LNCaP clone FGC (cell line): ENCODE measurements around the gene ZNF215.

Experiments
- DNase-seq: peaks from one replicate; pipeline ENCODE4 v3.0.0-alpha.2; 2011; ENCODE audit warnings: low read depth
- H3K4me3 ChIP-seq: 2 replicates; pipeline ENCODE4 v1.5.1; 2011; ENCODE audit warnings: mild to moderate bottlenecking, low read depth, low read length, control low read depth
- TF ChIP-seq, protein P1 (sequence below): IDR thresholded peaks from 2 replicates; pipeline ENCODE4 v1.5.1; 2012; ENCODE audit warnings: mild to moderate bottlenecking; ENCODE audit not compliant: control insufficient read depth, insufficient read depth; ENCODE audit errors: extremely low read depth

ZNF215 gene

DNA sequence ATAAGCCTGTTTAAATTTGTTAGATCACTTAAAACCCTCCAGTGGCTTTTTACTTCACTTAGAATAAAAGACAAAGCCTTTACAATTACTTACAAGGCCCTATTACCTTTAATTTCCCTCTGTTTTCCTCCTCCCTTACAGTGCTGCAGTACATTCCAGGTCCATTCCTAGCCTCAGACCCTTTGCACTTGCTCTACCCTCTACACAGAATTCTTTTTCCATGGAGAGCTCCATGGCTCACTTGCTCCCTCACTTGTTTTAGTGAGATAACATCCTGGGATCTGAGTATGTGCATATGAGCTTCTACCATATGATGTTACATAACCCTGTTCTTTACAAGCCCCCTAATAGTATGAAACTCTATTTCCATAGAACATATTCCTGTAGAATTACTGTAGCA lies 69.5 kb downstream of the ZNF215 start:
- no peak overlapping the region for H3K4me3 ChIP-seq
- DNase-seq = no peak
- TF ChIP-seq, protein P1, sequence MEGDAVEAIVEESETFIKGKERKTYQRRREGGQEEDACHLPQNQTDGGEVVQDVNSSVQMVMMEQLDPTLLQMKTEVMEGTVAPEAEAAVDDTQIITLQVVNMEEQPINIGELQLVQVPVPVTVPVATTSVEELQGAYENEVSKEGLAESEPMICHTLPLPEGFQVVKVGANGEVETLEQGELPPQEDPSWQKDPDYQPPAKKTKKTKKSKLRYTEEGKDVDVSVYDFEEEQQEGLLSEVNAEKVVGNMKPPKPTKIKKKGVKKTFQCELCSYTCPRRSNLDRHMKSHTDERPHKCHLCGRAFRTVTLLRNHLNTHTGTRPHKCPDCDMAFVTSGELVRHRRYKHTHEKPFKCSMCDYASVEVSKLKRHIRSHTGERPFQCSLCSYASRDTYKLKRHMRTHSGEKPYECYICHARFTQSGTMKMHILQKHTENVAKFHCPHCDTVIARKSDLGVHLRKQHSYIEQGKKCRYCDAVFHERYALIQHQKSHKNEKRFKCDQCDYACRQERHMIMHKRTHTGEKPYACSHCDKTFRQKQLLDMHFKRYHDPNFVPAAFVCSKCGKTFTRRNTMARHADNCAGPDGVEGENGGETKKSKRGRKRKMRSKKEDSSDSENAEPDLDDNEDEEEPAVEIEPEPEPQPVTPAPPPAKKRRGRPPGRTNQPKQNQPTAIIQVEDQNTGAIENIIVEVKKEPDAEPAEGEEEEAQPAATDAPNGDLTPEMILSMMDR = no peak

DNA sequence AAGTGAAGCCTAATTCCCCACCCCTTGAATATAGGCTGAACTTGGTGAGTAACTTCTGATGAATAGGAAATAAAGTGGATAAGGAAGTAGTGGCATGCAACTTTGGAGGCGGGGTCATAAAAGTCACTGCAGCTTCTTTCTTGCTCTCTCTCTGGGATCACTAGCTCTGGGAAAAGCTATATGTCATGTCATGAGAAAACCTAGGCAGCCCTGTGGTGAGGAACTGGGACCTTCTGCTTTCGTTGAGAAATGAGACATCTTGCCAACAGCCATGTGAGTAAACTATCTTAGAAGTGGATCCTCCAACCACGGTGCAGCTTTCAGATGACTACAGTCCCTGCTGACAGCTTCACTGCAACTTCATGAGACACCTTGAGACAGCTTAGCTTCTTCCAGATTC lies 78.3 kb downstream of the ZNF215 start:
- no peak overlapping the region for H3K4me3 ChIP-seq
- DNase-seq = no peak
- TF ChIP-seq, protein P1 = no peak
